Activated naive CD4-positive, alpha-beta T cell treated with anti-CD3 and anti-CD28 coated beads, Interleukin-2, amount 50 U/mL, for 24 hours (primary cell): ENCODE results near the gene QRICH2.
"Not testable (repeated sequence)": the region's sequence is repeated elsewhere in the genome, so short reads cannot be mapped to it uniquely, and the experiment has no call there.

ENCODE experiments used
- H3K27ac Mint-ChIP-seq: one replicate; pipeline ENCODE4 v1.8.0; 2021; ENCODE audit warnings: mild to moderate bottlenecking, mixed read lengths
- H3K27me3 Mint-ChIP-seq: one replicate; pipeline ENCODE4 v1.8.0; 2021; ENCODE audit warnings: mixed read lengths
- H3K36me3 Mint-ChIP-seq: one replicate; pipeline ENCODE4 v1.8.0; 2021; ENCODE audit warnings: mixed read lengths
- H3K4me1 Mint-ChIP-seq: one replicate; pipeline ENCODE4 v1.8.0; 2021; ENCODE audit warnings: mixed read lengths
- H3K4me3 Mint-ChIP-seq: one replicate; pipeline ENCODE4 v1.8.0; 2021; ENCODE audit warnings: mild to moderate bottlenecking, mixed read lengths
- H3K9me3 Mint-ChIP-seq: one replicate; pipeline ENCODE4 v1.8.0; 2021; ENCODE audit warnings: mixed read lengths

Gene QRICH2

GRCh38 chr17:76238847-76239537 lies 69.1 kb downstream of the QRICH2 start:
- H3K27me3 Mint-ChIP-seq = no peaks in the 10 kb centered on the region

GRCh38 chr17:76237859-76238313 lies 70.2 kb downstream of the QRICH2 start:
- peak overlapping the region; percentile 88 for H3K4me3 Mint-ChIP-seq
- no peaks in the 10 kb centered on the region for H3K27me3 Mint-ChIP-seq
- H3K36me3 Mint-ChIP-seq = peaks cover 9% of the 10 kb centered on the region
- no peaks in the 10 kb centered on the region for H3K9me3 Mint-ChIP-seq
- peaks cover 70% of the 10 kb centered on the region for H3K4me1 Mint-ChIP-seq
- H3K27ac Mint-ChIP-seq = peak overlapping the region; percentile 62

More at GRCh38 chr17:76238847-76239537, 69.1 kb downstream of the QRICH2 start:
- no peaks in the 10 kb centered on the region for H3K9me3 Mint-ChIP-seq
- H3K27ac Mint-ChIP-seq = peak overlapping the region; percentile 80
- peaks cover 71% of the 10 kb centered on the region for H3K4me1 Mint-ChIP-seq
- peak overlapping the region; percentile 88 for H3K4me3 Mint-ChIP-seq
- H3K36me3 Mint-ChIP-seq = peaks cover 5% of the 10 kb centered on the region

DNA sequence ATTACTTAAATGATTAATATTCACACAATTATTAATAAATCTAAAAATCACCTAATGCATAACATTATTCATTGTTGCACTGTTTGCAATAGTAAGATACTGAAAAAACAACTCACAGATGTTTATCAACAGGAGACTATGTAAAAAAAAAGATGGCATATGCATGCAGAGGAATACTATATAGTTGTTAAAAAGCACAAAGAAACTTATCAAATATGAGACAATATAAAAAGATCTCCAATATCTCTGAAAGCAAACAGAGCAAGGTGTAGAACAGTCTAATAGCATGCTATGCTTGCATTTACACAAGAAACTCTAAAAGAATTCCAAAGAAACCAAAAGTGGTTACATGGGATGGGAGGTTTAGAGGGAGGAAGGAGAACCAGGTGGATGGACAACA lies 71.5 kb downstream of the QRICH2 start:
- no peaks in the 10 kb centered on the region for H3K27me3 Mint-ChIP-seq
- peaks cover 72% of the 10 kb centered on the region for H3K4me1 Mint-ChIP-seq
- H3K36me3 Mint-ChIP-seq = peaks cover 12% of the 10 kb centered on the region
- H3K27ac Mint-ChIP-seq = no peak overlapping the region
- H3K4me3 Mint-ChIP-seq = peak overlapping the region; percentile 3
- no peaks in the 10 kb centered on the region for H3K9me3 Mint-ChIP-seq

DNA sequence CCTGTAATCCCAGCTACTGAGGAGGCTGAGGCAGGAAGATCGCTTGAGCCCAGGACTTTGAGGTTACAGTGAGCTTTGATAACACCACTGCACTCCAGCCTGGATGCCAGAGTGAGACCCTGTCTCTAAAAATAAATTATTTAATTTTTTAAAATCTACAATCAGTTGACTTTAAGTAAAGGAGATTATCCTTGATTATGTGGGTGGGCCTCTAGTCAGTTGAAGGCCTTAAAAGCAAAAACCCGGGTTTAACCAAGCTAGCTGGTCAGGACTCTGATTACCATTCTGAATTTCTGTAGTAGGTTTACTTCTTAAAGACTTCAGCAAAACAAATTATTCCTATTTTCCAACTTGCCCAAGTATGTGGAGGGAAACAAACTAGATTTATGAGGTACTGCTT lies 72.2 kb downstream of the QRICH2 start:
- no peaks in the 10 kb centered on the region for H3K9me3 Mint-ChIP-seq
- H3K4me3 Mint-ChIP-seq = no peak overlapping the region
- peaks cover 13% of the 10 kb centered on the region for H3K36me3 Mint-ChIP-seq
- peaks cover 67% of the 10 kb centered on the region for H3K4me1 Mint-ChIP-seq
- no peak overlapping the region for H3K27ac Mint-ChIP-seq
- no peaks in the 10 kb centered on the region for H3K27me3 Mint-ChIP-seq

- Mint-ChIP-seq H3K9me3 (no peaks in the 10 kb centered on the region), H3K4me1 (peaks cover 77% of the 10 kb centered on the region), H3K36me3 (peaks cover 16% of the 10 kb centered on the region), H3K4me3 (no peak overlapping the region), H3K27me3 (no peaks in the 10 kb centered on the region), H3K27ac (peak overlapping the region; percentile 48)
Measured at GRCh38 chr17:76234354-76234679, 73.8 kb downstream of the QRICH2 start.

GRCh38 chr17:76233588-76234353 lies 74.3 kb downstream of the QRICH2 start:
- no peaks in the 10 kb centered on the region for H3K27me3 Mint-ChIP-seq
- H3K36me3 Mint-ChIP-seq = peaks cover 19% of the 10 kb centered on the region
- peak overlapping the region; percentile 48 for H3K27ac Mint-ChIP-seq
- no peaks in the 10 kb centered on the region for H3K9me3 Mint-ChIP-seq
- H3K4me1 Mint-ChIP-seq = peaks cover 77% of the 10 kb centered on the region
- no peak overlapping the region for H3K4me3 Mint-ChIP-seq

GRCh38 chr17:76232342-76232741 lies 75.7 kb downstream of the QRICH2 start:
- Mint-ChIP-seq H3K4me3 (no peak overlapping the region), H3K27me3 (no peaks in the 10 kb centered on the region), H3K27ac (peak overlapping the region; percentile 76), H3K36me3 (peaks cover 22% of the 10 kb centered on the region), H3K9me3 (no peaks in the 10 kb centered on the region), H3K4me1 (peaks cover 71% of the 10 kb centered on the region)

DNA sequence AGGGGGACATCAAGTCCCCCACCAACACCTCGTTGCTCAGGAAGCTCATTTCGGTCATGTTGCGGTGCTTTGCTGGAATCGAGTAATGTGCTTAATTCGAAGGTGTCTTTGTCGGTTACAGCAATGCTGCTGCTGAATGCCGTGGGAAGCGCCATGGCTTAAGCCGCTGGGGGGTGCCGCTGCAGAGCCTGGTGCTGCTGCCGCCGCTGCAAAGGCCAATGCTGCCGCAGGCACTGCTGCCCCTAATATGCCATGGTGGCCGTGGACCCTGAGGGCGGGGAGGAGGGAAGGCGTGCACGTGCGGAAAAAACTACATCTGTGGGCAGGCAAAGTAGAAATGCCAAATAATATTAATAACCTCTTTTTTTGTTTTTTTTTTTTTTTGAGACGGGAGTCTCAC lies 81.3 kb downstream of the QRICH2 start:
- not testable (repeated sequence) for H3K4me3 Mint-ChIP-seq, H3K27me3 Mint-ChIP-seq, H3K9me3 Mint-ChIP-seq, H3K27ac Mint-ChIP-seq
- peaks cover 22% of the 10 kb centered on the region for H3K36me3 Mint-ChIP-seq
- H3K4me1 Mint-ChIP-seq = peaks cover 48% of the 10 kb centered on the region

GRCh38 chr17:76225373-76226086 lies 82.5 kb downstream of the QRICH2 start:
- not testable (repeated sequence) for H3K27me3 Mint-ChIP-seq, H3K4me3 Mint-ChIP-seq, H3K9me3 Mint-ChIP-seq
- H3K4me1 Mint-ChIP-seq = peaks cover 52% of the 10 kb centered on the region
- H3K36me3 Mint-ChIP-seq = peaks cover 20% of the 10 kb centered on the region
- peak overlapping the region; percentile 55 for H3K27ac Mint-ChIP-seq
